GM23338 (cell line): ENCODE data around the gene GZMB. TPM values are rescaled to one million over a fixed set of nuclear protein-coding genes. Genes with fewer than 3 reads are reported as not detected.

ENCODE experiments used
- ATAC-seq: fragments of 200-7000 bp; cut with Tn5 transposase; 3 replicates; pipeline ENCODE4 v1.9.1; 2020
- DNase-seq: peaks from one replicate; pipeline ENCODE4 v3.0.0-alpha.2; 2015; ENCODE audit warnings: low spot score
- H2AFZ ChIP-seq: fragments of 200-600 bp; sonication (generic); 2 replicates; pipeline ENCODE4 v1.8.0; 2016; ENCODE audit warnings: antibody characterized with exemption, mild to moderate bottlenecking, moderate library complexity
- H3F3A ChIP-seq: fragments of 200-600 bp; sonication (generic); replicated peaks from 2 replicates; pipeline ENCODE4 v1.8.0; 2017; ENCODE audit warnings: antibody characterized with exemption, mixed run types, low read depth
- H3K27ac ChIP-seq: fragments of 200-600 bp; sonication (generic); 2 replicates; pipeline ENCODE4 v1.6.1; 2016; ENCODE audit warnings: low read depth
- H3K27me3 ChIP-seq: fragments of 200-600 bp; sonication (generic); 2 replicates; pipeline ENCODE4 v1.8.0; 2016; ENCODE audit warnings: mild to moderate bottlenecking, mixed run types, moderate library complexity; ENCODE audit not compliant: insufficient read depth
- H3K36me3 ChIP-seq: fragments of 200-600 bp; sonication (generic); 2 replicates; pipeline ENCODE4 v1.8.0; 2016; ENCODE audit warnings: mild to moderate bottlenecking; ENCODE audit not compliant: insufficient read depth
- H3K4me1 ChIP-seq: fragments of 200-600 bp; sonication (generic); 2 replicates; pipeline ENCODE4 v1.8.0; 2016; ENCODE audit warnings: mild to moderate bottlenecking, moderate library complexity; ENCODE audit not compliant: insufficient read depth
- H3K4me2 ChIP-seq: fragments of 200-600 bp; sonication (generic); 2 replicates; pipeline ENCODE4 v1.7.1; 2017; ENCODE audit warnings: mixed run types
- H3K4me3 ChIP-seq: fragments of 200-600 bp; sonication (generic); 2 replicates; pipeline ENCODE4 v1.6.1; 2016; ENCODE audit warnings: mixed run types
- H3K79me2 ChIP-seq: fragments of 200-600 bp; sonication (generic); replicated peaks from 2 replicates; pipeline ENCODE4 v1.8.0; 2017; ENCODE audit warnings: mild to moderate bottlenecking; ENCODE audit not compliant: insufficient read depth
- H3K9me2 ChIP-seq: fragments of 200-600 bp; sonication (generic); 2 replicates; pipeline ENCODE4 v1.8.0; 2017; ENCODE audit not compliant: insufficient read depth
- H4K20me1 ChIP-seq: fragments of 200-600 bp; sonication (generic); replicated peaks from 2 replicates; pipeline ENCODE4 v1.8.0; 2017; ENCODE audit warnings: mild to moderate bottlenecking; ENCODE audit not compliant: insufficient read depth
- H3K27ac Mint-ChIP-seq: 2 replicates; pipeline ENCODE4 v1.8.0; 2020; ENCODE audit warnings: inconsistent platforms, mild to moderate bottlenecking, moderate library complexity, mixed read lengths
- H3K27me3 Mint-ChIP-seq: 3 replicates; pipeline ENCODE4 v1.8.0; 2022; ENCODE audit warnings: low read depth, mild to moderate bottlenecking, moderate library complexity, mixed read lengths, inconsistent platforms; ENCODE audit not compliant: insufficient read depth, poor library complexity
- H3K36me3 Mint-ChIP-seq: 3 replicates; pipeline ENCODE4 v1.8.0; 2021; ENCODE audit warnings: low read depth, mild to moderate bottlenecking, inconsistent platforms, moderate library complexity, mixed read lengths
- H3K4me1 Mint-ChIP-seq: 3 replicates; pipeline ENCODE4 v1.8.0; 2020; ENCODE audit warnings: mild to moderate bottlenecking, inconsistent platforms, mixed read lengths
- H3K4me3 Mint-ChIP-seq: 3 replicates; pipeline ENCODE4 v1.8.0; 2021; ENCODE audit warnings: moderate library complexity, mild to moderate bottlenecking, inconsistent platforms, mixed read lengths
- H3K9me3 Mint-ChIP-seq: 3 replicates; pipeline ENCODE4 v1.8.0; 2020; ENCODE audit warnings: moderate library complexity, mild to moderate bottlenecking, inconsistent platforms, mixed read lengths
- CREB1 ChIP-seq: fragments of 250-450 bp; sonication (Bioruptor Pico); IDR thresholded peaks from 2 replicates; pipeline ENCODE4 v1.5.0; 2020; ENCODE audit warnings: low read depth, mild to moderate bottlenecking, moderate library complexity
- EZH2 ChIP-seq: fragments of 200-600 bp; sonication (generic); IDR thresholded peaks from one replicate; pipeline ENCODE4 v1.8.0; 2017; ENCODE audit warnings: antibody characterized with exemption, mild to moderate bottlenecking, low read depth; ENCODE audit not compliant: unreplicated experiment
- EZH2phosphoT487 ChIP-seq: fragments of 200-600 bp; sonication (generic); IDR thresholded peaks from one replicate; pipeline ENCODE4 v1.8.1; 2018; ENCODE audit warnings: antibody characterized with exemption; ENCODE audit not compliant: unreplicated experiment
- JUNB ChIP-seq: IDR thresholded peaks from one replicate; pipeline ENCODE4 v1.6.1; 2016; ENCODE audit warnings: antibody characterized with exemption; ENCODE audit not compliant: unreplicated experiment
- NANOG ChIP-seq: IDR thresholded peaks from 2 replicates; pipeline ENCODE4 v1.6.1; 2016; ENCODE audit warnings: antibody characterized with exemption, borderline replicate concordance
- POLR2AphosphoS5 ChIP-seq: IDR thresholded peaks from 2 replicates; pipeline ENCODE4 v1.6.1; 2016; ENCODE audit warnings: antibody characterized with exemption, low read depth
- STAT1 ChIP-seq: IDR thresholded peaks from one replicate; pipeline ENCODE4 v1.6.1; 2016; ENCODE audit warnings: antibody characterized with exemption; ENCODE audit not compliant: unreplicated experiment
- ZNF114 ChIP-seq: fragments of 250-450 bp; sonication (Bioruptor Pico); IDR thresholded peaks from 2 replicates; pipeline ENCODE4 v1.5.0; 2020; ENCODE audit warnings: mild to moderate bottlenecking, moderate library complexity
- ZNF331 ChIP-seq: fragments of 250-450 bp; sonication (Bioruptor Pico); IDR thresholded peaks from 2 replicates; pipeline ENCODE4 v1.5.0; 2020; ENCODE audit warnings: low read depth, mild to moderate bottlenecking, moderate library complexity
- polyA plus RNA-seq: library from polyadenylated mRNA; unstranded; fragments of >200 nt; fragmentation: Nextera tagmentation; extraction: Ambion mirVana; gene quantifications from 2 replicates; pipeline ENCODE4 v1.2.1, GENCODE V29; 2016
- total RNA-seq: library from RNA; depleted of rRNA; stranded (reverse); fragments of >200 nt; shearing (Covaris generic); gene quantifications from 2 replicates; pipeline ENCODE4 v1.2.3, GENCODE V29; 2014
- TF ChIP-seq, protein P1 (sequence below): IDR thresholded peaks from one replicate; pipeline ENCODE4 v1.6.1; 2018; ENCODE audit warnings: antibody characterized with exemption; ENCODE audit not compliant: unreplicated experiment
- TF ChIP-seq, protein P2 (sequence below), 2 experiments: fragments of 200-600 bp in 1 of 2; sonication (generic) in 1 of 2; conservative IDR thresholded peaks; 2 replicates each; pipeline versions ENCODE4 v1.5.1 to v1.6.1; 2016 to 2017; ENCODE audit warnings: antibody characterized with exemption in 2 of 2, low read depth in 2 of 2, mild to moderate bottlenecking in 2 of 2, moderate library complexity in 1 of 2
- TF ChIP-seq, protein P3 (sequence below): IDR thresholded peaks from 2 replicates; pipeline ENCODE4 v1.6.1; 2016; ENCODE audit warnings: antibody characterized with exemption
- TF ChIP-seq, protein P4 (sequence below): fragments of 250-450 bp; sonication (Bioruptor Pico); IDR thresholded peaks from 2 replicates; pipeline ENCODE4 v1.5.0; 2020; ENCODE audit warnings: mild to moderate bottlenecking, moderate library complexity

GZMB gene
- total and polyA plus RNA-seq, 2 experiments from 2014 or later, result not detected

GRCh38 chr14:24679248-24679961 is 45.4 kb upstream of the GZMB start:
- H3K4me3 Mint-ChIP-seq, result no peak overlapping the region

More at GRCh38 chr14:24679248-24679961, 45.4 kb upstream of the GZMB start:
- Histone ChIP-seq H3K4me2 (no peak overlapping the region), H3K27me3 (peaks cover 4% of the 10 kb centered on the region; the same call in 1 of the 2 replicates), H3K9me2 (peaks cover 5% of the 10 kb centered on the region; the same call in 1 of the 2 replicates), H3F3A (no peaks in the 10 kb centered on the region), H3K36me3 (no peaks in the 10 kb centered on the region), H3K4me1 (no peaks in the 10 kb centered on the region), H3K79me2 (no peaks in the 10 kb centered on the region), H4K20me1 (no peaks in the 10 kb centered on the region), H3K4me3 (no peak overlapping the region), H3K27ac (no peak overlapping the region), H2AFZ (no peak overlapping the region)
- H3K27ac Mint-ChIP-seq, result no peak overlapping the region
- TF ChIP-seq EZH2phosphoT487, result no peak
- no peak for TF ChIP-seq POLR2AphosphoS5
- TF ChIP-seq, protein P1, sequence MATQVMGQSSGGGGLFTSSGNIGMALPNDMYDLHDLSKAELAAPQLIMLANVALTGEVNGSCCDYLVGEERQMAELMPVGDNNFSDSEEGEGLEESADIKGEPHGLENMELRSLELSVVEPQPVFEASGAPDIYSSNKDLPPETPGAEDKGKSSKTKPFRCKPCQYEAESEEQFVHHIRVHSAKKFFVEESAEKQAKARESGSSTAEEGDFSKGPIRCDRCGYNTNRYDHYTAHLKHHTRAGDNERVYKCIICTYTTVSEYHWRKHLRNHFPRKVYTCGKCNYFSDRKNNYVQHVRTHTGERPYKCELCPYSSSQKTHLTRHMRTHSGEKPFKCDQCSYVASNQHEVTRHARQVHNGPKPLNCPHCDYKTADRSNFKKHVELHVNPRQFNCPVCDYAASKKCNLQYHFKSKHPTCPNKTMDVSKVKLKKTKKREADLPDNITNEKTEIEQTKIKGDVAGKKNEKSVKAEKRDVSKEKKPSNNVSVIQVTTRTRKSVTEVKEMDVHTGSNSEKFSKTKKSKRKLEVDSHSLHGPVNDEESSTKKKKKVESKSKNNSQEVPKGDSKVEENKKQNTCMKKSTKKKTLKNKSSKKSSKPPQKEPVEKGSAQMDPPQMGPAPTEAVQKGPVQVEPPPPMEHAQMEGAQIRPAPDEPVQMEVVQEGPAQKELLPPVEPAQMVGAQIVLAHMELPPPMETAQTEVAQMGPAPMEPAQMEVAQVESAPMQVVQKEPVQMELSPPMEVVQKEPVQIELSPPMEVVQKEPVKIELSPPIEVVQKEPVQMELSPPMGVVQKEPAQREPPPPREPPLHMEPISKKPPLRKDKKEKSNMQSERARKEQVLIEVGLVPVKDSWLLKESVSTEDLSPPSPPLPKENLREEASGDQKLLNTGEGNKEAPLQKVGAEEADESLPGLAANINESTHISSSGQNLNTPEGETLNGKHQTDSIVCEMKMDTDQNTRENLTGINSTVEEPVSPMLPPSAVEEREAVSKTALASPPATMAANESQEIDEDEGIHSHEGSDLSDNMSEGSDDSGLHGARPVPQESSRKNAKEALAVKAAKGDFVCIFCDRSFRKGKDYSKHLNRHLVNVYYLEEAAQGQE, result no peak
- TF ChIP-seq, protein P2, sequence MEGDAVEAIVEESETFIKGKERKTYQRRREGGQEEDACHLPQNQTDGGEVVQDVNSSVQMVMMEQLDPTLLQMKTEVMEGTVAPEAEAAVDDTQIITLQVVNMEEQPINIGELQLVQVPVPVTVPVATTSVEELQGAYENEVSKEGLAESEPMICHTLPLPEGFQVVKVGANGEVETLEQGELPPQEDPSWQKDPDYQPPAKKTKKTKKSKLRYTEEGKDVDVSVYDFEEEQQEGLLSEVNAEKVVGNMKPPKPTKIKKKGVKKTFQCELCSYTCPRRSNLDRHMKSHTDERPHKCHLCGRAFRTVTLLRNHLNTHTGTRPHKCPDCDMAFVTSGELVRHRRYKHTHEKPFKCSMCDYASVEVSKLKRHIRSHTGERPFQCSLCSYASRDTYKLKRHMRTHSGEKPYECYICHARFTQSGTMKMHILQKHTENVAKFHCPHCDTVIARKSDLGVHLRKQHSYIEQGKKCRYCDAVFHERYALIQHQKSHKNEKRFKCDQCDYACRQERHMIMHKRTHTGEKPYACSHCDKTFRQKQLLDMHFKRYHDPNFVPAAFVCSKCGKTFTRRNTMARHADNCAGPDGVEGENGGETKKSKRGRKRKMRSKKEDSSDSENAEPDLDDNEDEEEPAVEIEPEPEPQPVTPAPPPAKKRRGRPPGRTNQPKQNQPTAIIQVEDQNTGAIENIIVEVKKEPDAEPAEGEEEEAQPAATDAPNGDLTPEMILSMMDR (conservative IDR thresholded peaks at IDR 0.05; ENCODE audit: low read depth in 2 of 2), result no peak
- TF ChIP-seq ZNF114 (CRISPR knock-in tag), result no peak
- no peak for TF ChIP-seq JUNB
- no peak for TF ChIP-seq STAT1
- TF ChIP-seq CREB1 (CRISPR knock-in tag), result no peak
- TF ChIP-seq, protein P3, sequence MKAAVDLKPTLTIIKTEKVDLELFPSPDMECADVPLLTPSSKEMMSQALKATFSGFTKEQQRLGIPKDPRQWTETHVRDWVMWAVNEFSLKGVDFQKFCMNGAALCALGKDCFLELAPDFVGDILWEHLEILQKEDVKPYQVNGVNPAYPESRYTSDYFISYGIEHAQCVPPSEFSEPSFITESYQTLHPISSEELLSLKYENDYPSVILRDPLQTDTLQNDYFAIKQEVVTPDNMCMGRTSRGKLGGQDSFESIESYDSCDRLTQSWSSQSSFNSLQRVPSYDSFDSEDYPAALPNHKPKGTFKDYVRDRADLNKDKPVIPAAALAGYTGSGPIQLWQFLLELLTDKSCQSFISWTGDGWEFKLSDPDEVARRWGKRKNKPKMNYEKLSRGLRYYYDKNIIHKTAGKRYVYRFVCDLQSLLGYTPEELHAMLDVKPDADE, result no peak
- TF ChIP-seq ZNF331 (CRISPR knock-in tag), result no peak
- no peak for TF ChIP-seq NANOG
- TF ChIP-seq EZH2, result no peak
- TF ChIP-seq, protein P4, sequence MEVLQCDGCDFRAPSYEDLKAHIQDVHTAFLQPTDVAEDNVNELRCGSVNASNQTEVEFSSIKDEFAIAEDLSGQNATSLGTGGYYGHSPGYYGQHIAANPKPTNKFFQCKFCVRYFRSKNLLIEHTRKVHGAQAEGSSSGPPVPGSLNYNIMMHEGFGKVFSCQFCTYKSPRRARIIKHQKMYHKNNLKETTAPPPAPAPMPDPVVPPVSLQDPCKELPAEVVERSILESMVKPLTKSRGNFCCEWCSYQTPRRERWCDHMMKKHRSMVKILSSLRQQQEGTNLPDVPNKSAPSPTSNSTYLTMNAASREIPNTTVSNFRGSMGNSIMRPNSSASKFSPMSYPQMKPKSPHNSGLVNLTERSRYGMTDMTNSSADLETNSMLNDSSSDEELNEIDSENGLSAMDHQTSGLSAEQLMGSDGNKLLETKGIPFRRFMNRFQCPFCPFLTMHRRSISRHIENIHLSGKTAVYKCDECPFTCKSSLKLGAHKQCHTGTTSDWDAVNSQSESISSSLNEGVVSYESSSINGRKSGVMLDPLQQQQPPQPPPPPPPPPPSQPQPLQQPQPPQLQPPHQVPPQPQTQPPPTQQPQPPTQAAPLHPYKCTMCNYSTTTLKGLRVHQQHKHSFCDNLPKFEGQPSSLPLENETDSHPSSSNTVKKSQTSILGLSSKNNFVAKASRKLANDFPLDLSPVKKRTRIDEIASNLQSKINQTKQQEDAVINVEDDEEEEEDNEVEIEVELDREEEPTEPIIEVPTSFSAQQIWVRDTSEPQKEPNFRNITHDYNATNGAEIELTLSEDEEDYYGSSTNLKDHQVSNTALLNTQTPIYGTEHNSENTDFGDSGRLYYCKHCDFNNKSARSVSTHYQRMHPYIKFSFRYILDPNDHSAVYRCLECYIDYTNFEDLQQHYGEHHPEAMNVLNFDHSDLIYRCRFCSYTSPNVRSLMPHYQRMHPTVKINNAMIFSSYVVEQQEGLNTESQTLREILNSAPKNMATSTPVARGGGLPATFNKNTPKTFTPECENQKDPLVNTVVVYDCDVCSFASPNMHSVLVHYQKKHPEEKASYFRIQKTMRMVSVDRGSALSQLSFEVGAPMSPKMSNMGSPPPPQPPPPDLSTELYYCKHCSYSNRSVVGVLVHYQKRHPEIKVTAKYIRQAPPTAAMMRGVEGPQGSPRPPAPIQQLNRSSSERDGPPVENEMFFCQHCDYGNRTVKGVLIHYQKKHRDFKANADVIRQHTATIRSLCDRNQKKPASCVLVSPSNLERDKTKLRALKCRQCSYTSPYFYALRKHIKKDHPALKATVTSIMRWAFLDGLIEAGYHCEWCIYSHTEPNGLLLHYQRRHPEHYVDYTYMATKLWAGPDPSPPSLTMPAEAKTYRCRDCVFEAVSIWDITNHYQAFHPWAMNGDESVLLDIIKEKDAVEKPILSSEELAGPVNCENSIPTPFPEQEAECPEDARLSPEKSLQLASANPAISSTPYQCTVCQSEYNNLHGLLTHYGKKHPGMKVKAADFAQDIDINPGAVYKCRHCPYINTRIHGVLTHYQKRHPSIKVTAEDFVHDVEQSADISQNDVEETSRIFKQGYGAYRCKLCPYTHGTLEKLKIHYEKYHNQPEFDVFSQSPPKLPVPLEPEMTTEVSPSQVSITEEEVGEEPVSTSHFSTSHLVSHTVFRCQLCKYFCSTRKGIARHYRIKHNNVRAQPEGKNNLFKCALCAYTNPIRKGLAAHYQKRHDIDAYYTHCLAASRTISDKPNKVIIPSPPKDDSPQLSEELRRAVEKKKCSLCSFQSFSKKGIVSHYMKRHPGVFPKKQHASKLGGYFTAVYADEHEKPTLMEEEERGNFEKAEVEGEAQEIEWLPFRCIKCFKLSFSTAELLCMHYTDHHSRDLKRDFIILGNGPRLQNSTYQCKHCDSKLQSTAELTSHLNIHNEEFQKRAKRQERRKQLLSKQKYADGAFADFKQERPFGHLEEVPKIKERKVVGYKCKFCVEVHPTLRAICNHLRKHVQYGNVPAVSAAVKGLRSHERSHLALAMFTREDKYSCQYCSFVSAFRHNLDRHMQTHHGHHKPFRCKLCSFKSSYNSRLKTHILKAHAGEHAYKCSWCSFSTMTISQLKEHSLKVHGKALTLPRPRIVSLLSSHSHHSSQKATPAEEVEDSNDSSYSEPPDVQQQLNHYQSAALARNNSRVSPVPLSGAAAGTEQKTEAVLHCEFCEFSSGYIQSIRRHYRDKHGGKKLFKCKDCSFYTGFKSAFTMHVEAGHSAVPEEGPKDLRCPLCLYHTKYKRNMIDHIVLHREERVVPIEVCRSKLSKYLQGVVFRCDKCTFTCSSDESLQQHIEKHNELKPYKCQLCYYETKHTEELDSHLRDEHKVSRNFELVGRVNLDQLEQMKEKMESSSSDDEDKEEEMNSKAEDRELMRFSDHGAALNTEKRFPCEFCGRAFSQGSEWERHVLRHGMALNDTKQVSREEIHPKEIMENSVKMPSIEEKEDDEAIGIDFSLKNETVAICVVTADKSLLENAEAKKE (CRISPR knock-in tag), result no peak
- DNase-seq (no peak), ATAC-seq (peak; percentile 40; the same call in 2 of the 3 replicates)
- peaks cover 4% of the 10 kb centered on the region for H3K27me3 Mint-ChIP-seq
- H3K4me1 Mint-ChIP-seq, result peaks cover 3% of the 10 kb centered on the region; the same call in 2 of the 3 replicates
- H3K9me3 Mint-ChIP-seq, result no peaks in the 10 kb centered on the region; the same call in 2 of the 3 replicates
- H3K36me3 Mint-ChIP-seq, result no peaks in the 10 kb centered on the region
